ENCODE measurements around the gene CCDC112.

CCDC112 gene

GRCh38 chr5:115317736-115318135, 21.3 kb upstream of the CCDC112 start:
- no peak for DNase-seq

- DNase-seq: no peak
Measured at GRCh38 chr5:115317320-115317719, 20.9 kb upstream of the CCDC112 start.

GRCh38 chr5:115313632-115314031, 17.2 kb upstream of the CCDC112 start:
- no peak for DNase-seq

- DNase-seq: no peak
Measured at GRCh38 chr5:115313052-115313451, 16.6 kb upstream of the CCDC112 start.

GRCh38 chr5:115309751-115310370, 13.4 kb upstream of the CCDC112 start:
- DNase-seq: peak in 2 of 5 experiments; percentile 14 to 35

GRCh38 chr5:115308815-115309214, 12.4 kb upstream of the CCDC112 start:
- no peak for DNase-seq

GRCh38 chr5:115306011-115306536, 9.6 kb upstream of the CCDC112 start:
- no peak for DNase-seq

- DNase-seq: no peak
Measured at GRCh38 chr5:115304496-115304895, 8.0 kb upstream of the CCDC112 start.

GRCh38 chr5:115298811-115299210, 2.4 kb upstream of the CCDC112 start:
- no peak for DNase-seq

GRCh38 chr5:115297031-115297430, 577 bp upstream of the CCDC112 start:
- DNase-seq: no peak

GRCh38 chr5:115295777-115296123, 704 bp downstream of the CCDC112 start:
- DNase-seq: no peak

GRCh38 chr5:115291397-115291796, 5.1 kb downstream of the CCDC112 start:
- DNase-seq: no peak

GRCh38 chr5:115289104-115289503, 7.3 kb downstream of the CCDC112 start:
- no peak for DNase-seq

GRCh38 chr5:115284021-115284420, 12.4 kb downstream of the CCDC112 start:
- DNase-seq: no peak

GRCh38 chr5:115282131-115282530, 14.3 kb downstream of the CCDC112 start:
- DNase-seq: no peak

- DNase-seq: no peak
Measured at GRCh38 chr5:115274584-115274983, 21.9 kb downstream of the CCDC112 start.

GRCh38 chr5:115272297-115272958, 24.0 kb downstream of the CCDC112 start:
- no peak for DNase-seq

GRCh38 chr5:115271295-115272050, 25.0 kb downstream of the CCDC112 start:
- no peak for DNase-seq

- no peak for DNase-seq
Measured at GRCh38 chr5:115267617-115268016, 28.8 kb downstream of the CCDC112 start.

- DNase-seq: no peak
Measured at GRCh38 chr5:115265220-115265619, 31.2 kb downstream of the CCDC112 start.

- DNase-seq: no peak
Measured at GRCh38 chr5:115264786-115265185, 31.7 kb downstream of the CCDC112 start.

- no peak for DNase-seq
Measured at GRCh38 chr5:115263078-115263380, 33.4 kb downstream of the CCDC112 start.

- DNase-seq: peak; percentile 36 to 87 (median 56)
Measured at GRCh38 chr5:115262321-115263077, 34.0 kb downstream of the CCDC112 start, which contains the start of gene PGGT1B. PGGT1B (minus strand) TSS chr5:115262877; CDS start chr5:115262851, 26 bp downstream.
